ENCODE data around the gene PPP1R2C.

The PPP1R2C gene

DNA sequence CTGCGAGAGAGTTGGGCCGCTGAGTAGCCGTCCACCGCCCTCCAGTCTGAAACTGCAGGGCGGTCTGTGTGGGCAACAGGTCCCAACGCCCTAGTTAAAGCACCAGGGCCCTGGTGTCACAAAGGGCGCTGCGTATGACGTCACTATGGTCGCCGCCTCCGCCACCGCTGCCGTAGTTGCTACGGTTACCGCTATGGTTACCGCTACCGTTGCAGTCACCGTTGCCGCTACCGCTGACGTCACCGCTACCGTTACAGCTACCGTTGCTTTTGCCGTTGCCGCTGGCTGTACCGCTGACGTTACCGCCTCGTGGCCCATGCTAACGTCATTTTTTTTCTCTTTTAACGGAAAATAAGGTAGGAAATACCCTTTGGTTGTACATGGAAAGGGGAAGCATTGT is at the start of gene PPP1R2C:
Gene PPP1R2C (minus strand): TSS at position 68 of the 400 bp plus-strand sequence. CDS start 84 bp downstream, outside the sequence.
- Histone ChIP-seq H3K9ac (ENCODE audit: low read length) (no peak within 1 kb of the TSS), H3K9me3 (ENCODE audit: control insufficient read depth, low read length) (peaks cover 9% of the 10 kb centered on the region), H3K4me1 (ENCODE audit: control insufficient read depth, insufficient read depth, low read length) (no peaks in the 10 kb centered on the region), H3K4me3 (ENCODE audit: low read length) (no peak within 1 kb of the TSS), H3K36me3 (ENCODE audit: control insufficient read depth, insufficient read depth, low read length, severe bottlenecking) (no peaks in the 10 kb centered on the region), H3K27me3 (replicated peaks; ENCODE audit: control insufficient read depth, insufficient read depth, low read length) (peaks cover 9% of the 10 kb centered on the region)
- no peak for DNase-seq (ENCODE audit: low read depth)

DNA sequence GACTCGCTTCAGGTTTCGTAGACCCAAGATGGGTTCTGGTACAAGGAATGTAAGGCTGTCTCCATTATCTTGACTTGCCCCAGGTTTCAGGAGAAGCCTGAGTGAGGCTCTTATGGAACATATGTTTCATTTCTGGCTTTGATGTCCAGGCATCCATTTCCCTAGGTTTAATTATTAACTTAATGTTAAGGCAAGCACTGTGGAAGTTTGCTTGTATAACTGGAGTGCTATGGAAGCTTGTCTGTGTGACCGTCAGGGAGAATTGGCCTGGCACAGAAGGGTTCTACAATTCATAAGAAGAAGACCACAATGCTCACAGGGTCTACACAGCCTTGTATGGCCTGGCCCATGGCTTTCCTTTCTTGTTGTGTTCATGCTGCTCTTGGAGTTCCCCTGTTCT is 47.2 kb upstream of the PPP1R2C start:
- Histone ChIP-seq H3K36me3 (ENCODE audit: control insufficient read depth, insufficient read depth, low read length, severe bottlenecking) (no peaks in the 10 kb centered on the region), H3K9ac (ENCODE audit: low read length) (no peak overlapping the region), H3K4me3 (ENCODE audit: low read length) (no peak overlapping the region), H3K4me1 (ENCODE audit: control insufficient read depth, insufficient read depth, low read length) (peaks cover 4% of the 10 kb centered on the region), H3K27me3 (replicated peaks; ENCODE audit: control insufficient read depth, insufficient read depth, low read length) (no peaks in the 10 kb centered on the region), H3K9me3 (ENCODE audit: control insufficient read depth, low read length) (peaks cover 12% of the 10 kb centered on the region)
- no peak for DNase-seq (ENCODE audit: low read depth)

DNA sequence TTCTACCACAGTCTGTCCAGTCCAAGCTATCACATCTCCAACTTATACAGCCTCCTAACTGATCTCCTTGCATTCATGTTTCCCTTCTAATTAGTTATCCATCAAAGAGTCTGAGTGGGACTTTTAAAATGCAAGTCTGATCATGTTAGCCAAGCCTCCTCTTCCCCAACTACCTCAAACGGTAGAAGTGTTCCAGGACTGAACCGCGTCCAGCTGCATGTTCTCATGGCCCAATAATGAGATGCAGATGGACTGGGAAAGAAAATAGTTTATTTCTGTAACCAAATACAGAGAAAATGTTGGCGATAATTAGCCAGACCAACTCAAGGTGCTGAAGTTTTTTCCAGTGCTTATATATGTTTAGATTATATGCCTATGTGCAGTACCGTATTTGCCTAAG is 46.6 kb upstream of the PPP1R2C start:
- Histone ChIP-seq H3K9me3 (ENCODE audit: control insufficient read depth, low read length) (peaks cover 8% of the 10 kb centered on the region), H3K36me3 (ENCODE audit: control insufficient read depth, insufficient read depth, low read length, severe bottlenecking) (no peaks in the 10 kb centered on the region), H3K27me3 (replicated peaks; ENCODE audit: control insufficient read depth, insufficient read depth, low read length) (no peaks in the 10 kb centered on the region), H3K4me1 (ENCODE audit: control insufficient read depth, insufficient read depth, low read length) (peaks cover 4% of the 10 kb centered on the region), H3K4me3 (ENCODE audit: low read length) (no peak overlapping the region), H3K9ac (ENCODE audit: low read length) (no peak overlapping the region)
- DNase-seq (ENCODE audit: low read depth): no peak

DNA sequence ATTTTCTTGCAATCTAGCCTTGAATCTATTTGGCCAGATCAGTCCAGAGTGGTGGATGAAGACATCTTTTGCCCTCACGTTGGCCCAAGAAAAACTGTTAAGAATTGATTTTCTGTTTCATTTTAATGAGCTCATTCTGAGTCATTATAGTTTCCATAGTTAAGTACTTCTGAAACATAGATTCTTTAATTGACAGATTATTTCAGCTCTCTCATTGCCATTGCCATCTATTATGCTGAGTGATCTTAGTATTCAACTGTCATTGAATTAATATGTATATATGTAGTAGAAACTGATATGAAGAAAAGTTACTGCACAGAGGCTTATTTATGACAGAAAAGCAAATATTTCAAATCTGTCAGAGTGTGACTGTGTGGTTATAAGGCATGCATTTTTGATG is 45.5 kb upstream of the PPP1R2C start:
- no peaks in the 10 kb centered on the region for H3K36me3 ChIP-seq (ENCODE audit: control insufficient read depth, insufficient read depth, low read length, severe bottlenecking)
- H3K9me3 ChIP-seq (ENCODE audit: control insufficient read depth, low read length): peaks cover 4% of the 10 kb centered on the region
- H3K4me1 ChIP-seq (ENCODE audit: control insufficient read depth, insufficient read depth, low read length): peaks cover 4% of the 10 kb centered on the region
- no peak for DNase-seq (ENCODE audit: low read depth)
- H3K9ac ChIP-seq (ENCODE audit: low read length): no peak overlapping the region
- H3K27me3 ChIP-seq (replicated peaks; ENCODE audit: control insufficient read depth, insufficient read depth, low read length): no peaks in the 10 kb centered on the region
- H3K4me3 ChIP-seq (ENCODE audit: low read length): no peak overlapping the region

DNA sequence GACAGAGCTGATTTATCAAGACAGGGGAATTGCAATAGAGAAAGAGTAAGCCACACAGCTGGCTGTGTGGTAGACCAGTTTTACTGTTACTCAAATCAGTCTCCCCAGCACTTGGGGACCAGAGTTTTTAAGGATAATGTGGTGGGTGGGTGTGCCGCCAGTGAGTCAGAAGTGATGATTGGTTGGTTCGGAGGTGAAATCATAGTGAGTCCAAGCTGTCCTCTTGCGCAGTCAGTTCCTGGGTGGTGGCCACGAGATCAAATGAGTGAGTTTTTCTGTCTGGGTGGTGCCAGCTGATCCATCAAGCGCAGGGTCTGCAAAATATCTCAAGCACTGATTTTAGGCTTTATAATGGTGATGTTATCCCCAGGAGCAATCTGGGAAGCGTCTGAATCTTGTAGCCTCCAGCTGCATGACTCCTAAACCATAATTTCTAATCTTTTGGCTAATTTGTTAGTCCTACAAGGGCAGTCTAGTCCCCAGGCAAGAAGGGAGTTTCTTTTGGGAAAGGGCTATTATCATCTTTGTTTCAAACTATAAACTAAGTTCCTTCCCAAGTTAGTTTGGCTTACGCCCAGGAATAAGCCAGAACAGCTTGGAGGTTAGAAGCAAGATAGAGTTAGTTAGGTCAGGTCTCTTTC is 44.0 kb upstream of the PPP1R2C start:
- no peak overlapping the region for H3K9ac ChIP-seq (ENCODE audit: low read length)
- no peak for DNase-seq (ENCODE audit: low read depth)
- no peaks in the 10 kb centered on the region for H3K27me3 ChIP-seq (replicated peaks; ENCODE audit: control insufficient read depth, insufficient read depth, low read length)

DNA sequence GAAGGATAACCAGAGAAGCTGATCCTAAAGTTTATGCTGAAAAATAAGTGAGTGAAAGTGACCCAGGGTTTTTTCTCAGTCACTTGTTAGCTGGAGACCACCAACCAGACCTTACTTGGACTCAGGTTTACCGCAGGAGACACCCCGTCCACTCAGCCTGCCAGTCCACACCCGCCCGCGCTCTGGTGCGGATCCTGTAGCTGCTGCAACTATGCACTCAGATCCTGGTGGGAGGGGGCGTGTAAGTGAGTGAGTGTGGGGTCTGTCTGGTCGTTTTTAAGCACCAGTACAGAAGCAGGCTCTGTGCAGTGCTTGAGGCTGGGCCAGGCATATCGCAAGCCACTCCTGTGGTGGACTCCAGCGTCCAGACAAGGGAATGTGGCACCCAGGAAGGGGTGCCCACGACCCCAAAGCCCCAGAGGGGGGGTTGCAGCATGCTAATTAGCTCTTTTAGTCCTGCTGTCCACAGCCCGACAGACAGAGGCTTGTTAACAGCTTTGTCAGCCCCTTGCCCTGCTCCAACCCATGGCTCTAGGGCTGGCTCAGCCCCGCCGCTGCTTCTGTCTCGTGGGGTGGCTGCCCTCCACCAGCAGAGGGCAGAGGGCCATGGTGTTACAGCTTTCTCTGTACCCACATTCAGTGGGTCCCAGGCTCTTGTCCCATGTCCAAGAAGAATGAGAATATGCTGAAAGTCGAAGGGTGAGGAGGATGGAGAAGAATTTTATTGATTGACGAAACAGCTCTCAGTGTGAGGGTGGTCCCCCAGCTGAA is 40.4 kb upstream of the PPP1R2C start:
- DNase-seq (ENCODE audit: low read depth): no peak
- Histone ChIP-seq H3K4me3 (ENCODE audit: low read length) (no peak overlapping the region), H3K9ac (ENCODE audit: low read length) (no peak overlapping the region), H3K4me1 (ENCODE audit: control insufficient read depth, insufficient read depth, low read length) (peaks cover 4% of the 10 kb centered on the region), H3K36me3 (ENCODE audit: control insufficient read depth, insufficient read depth, low read length, severe bottlenecking) (no peaks in the 10 kb centered on the region), H3K27me3 (replicated peaks; ENCODE audit: control insufficient read depth, insufficient read depth, low read length) (no peaks in the 10 kb centered on the region), H3K9me3 (ENCODE audit: control insufficient read depth, low read length) (peaks cover 8% of the 10 kb centered on the region)

More for the DNA sequence above, 44.0 kb upstream of the PPP1R2C start:
- H3K9me3 ChIP-seq (ENCODE audit: control insufficient read depth, low read length): peaks cover 8% of the 10 kb centered on the region
- H3K36me3 ChIP-seq (ENCODE audit: control insufficient read depth, insufficient read depth, low read length, severe bottlenecking): no peaks in the 10 kb centered on the region
- H3K4me1 ChIP-seq (ENCODE audit: control insufficient read depth, insufficient read depth, low read length): peaks cover 4% of the 10 kb centered on the region
- H3K4me3 ChIP-seq (ENCODE audit: low read length): no peak overlapping the region

DNA sequence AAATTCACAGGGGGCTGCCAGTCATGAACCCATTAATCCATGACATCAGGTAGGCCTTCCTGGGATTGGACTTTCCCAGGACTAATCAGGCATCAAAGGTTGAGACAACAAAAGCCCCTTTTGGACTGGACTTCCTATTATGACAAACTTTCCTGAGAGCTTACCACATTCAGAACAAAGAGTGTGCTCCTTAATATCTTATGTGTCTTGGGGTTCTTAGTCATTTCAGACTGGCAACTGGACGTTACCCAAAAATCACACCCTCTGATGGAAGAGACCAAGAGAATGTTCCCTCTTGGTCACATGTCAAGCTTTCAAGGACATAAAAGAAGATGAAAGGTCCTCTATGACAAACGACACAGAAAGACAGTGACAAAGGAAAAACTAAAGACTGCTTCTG is 31.6 kb upstream of the PPP1R2C start:
- Histone ChIP-seq H3K9ac (ENCODE audit: low read length) (no peak overlapping the region), H3K36me3 (ENCODE audit: control insufficient read depth, insufficient read depth, low read length, severe bottlenecking) (no peaks in the 10 kb centered on the region), H3K27me3 (replicated peaks; ENCODE audit: control insufficient read depth, insufficient read depth, low read length) (no peaks in the 10 kb centered on the region), H3K4me3 (ENCODE audit: low read length) (no peak overlapping the region), H3K4me1 (ENCODE audit: control insufficient read depth, insufficient read depth, low read length) (no peaks in the 10 kb centered on the region), H3K9me3 (ENCODE audit: control insufficient read depth, low read length) (no peaks in the 10 kb centered on the region)
- no peak for DNase-seq (ENCODE audit: low read depth)

DNA sequence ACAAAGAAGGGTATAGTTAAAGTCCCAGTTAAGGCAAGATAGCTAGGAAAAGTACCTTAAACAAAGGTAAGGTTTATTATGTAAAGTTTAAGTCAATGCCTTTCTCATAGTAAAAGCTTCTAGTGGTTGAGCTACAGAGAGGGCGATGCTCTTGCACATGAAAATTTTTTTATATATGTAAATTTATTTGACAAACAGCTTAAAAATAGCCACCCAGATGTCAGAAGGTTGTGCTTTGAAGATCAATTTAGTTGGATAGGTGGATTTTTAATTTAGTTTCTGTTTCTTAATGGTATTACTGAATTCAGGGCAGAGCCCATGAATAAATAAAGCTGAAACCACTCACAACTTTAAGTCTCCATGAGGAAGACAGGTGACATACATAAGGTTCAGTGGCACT is 29.4 kb upstream of the PPP1R2C start:
- Histone ChIP-seq H3K4me1 (ENCODE audit: control insufficient read depth, insufficient read depth, low read length) (no peaks in the 10 kb centered on the region), H3K27me3 (replicated peaks; ENCODE audit: control insufficient read depth, insufficient read depth, low read length) (no peaks in the 10 kb centered on the region), H3K4me3 (ENCODE audit: low read length) (no peak overlapping the region), H3K36me3 (ENCODE audit: control insufficient read depth, insufficient read depth, low read length, severe bottlenecking) (no peaks in the 10 kb centered on the region), H3K9me3 (ENCODE audit: control insufficient read depth, low read length) (no peaks in the 10 kb centered on the region), H3K9ac (ENCODE audit: low read length) (no peak overlapping the region)
- no peak for DNase-seq (ENCODE audit: low read depth)

DNA sequence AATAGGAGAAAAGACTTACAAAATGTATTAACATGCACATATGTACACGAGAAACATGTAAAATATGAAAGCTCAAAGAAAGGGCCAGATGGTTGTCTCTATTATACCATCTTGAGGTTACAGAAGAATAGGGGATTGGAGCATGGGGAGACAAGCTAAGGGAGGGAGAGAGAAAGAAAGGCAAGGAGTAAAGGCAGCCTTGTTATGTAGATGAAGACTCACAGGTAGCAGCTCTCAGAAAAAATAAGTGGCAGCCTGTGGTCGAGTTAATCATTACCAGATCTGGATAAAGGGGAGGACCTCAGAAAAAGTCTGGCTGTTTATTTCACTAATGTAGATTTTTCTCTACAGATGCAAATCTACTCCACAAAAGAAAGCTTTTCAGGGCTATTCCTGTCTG is 26.6 kb upstream of the PPP1R2C start:
- H3K4me3 ChIP-seq (ENCODE audit: low read length): no peak overlapping the region
- no peaks in the 10 kb centered on the region for H3K36me3 ChIP-seq (ENCODE audit: control insufficient read depth, insufficient read depth, low read length, severe bottlenecking)
- H3K9ac ChIP-seq (ENCODE audit: low read length): no peak overlapping the region
- no peak for DNase-seq (ENCODE audit: low read depth)
- no peaks in the 10 kb centered on the region for H3K27me3 ChIP-seq (replicated peaks; ENCODE audit: control insufficient read depth, insufficient read depth, low read length)
- H3K4me1 ChIP-seq (ENCODE audit: control insufficient read depth, insufficient read depth, low read length): no peaks in the 10 kb centered on the region
- H3K9me3 ChIP-seq (ENCODE audit: control insufficient read depth, low read length): no peaks in the 10 kb centered on the region

DNA sequence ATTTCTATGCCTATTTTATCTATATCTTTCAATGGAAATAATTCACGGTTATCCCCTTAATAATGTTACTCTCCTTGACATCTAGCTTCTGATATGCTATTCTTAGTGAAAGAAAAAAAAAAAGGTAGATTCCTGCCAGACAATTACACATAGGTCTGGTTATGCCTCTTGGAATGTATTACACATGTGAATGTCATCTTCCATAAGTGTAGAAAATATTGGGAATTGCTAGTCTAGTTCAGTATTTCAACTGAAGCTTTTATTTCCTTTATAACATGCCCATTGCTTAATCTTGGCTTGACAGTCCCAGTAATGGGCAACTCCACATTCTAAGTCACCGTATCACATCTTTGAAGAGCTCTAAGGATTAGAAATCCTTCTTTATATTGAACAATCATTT is 25.4 kb upstream of the PPP1R2C start:
- Histone ChIP-seq H3K4me3 (ENCODE audit: low read length) (no peak overlapping the region), H3K27me3 (replicated peaks; ENCODE audit: control insufficient read depth, insufficient read depth, low read length) (no peaks in the 10 kb centered on the region), H3K9ac (ENCODE audit: low read length) (no peak overlapping the region), H3K4me1 (ENCODE audit: control insufficient read depth, insufficient read depth, low read length) (no peaks in the 10 kb centered on the region), H3K9me3 (ENCODE audit: control insufficient read depth, low read length) (no peaks in the 10 kb centered on the region), H3K36me3 (ENCODE audit: control insufficient read depth, insufficient read depth, low read length, severe bottlenecking) (no peaks in the 10 kb centered on the region)
- peak; percentile 30 for DNase-seq (ENCODE audit: low read depth)

DNA sequence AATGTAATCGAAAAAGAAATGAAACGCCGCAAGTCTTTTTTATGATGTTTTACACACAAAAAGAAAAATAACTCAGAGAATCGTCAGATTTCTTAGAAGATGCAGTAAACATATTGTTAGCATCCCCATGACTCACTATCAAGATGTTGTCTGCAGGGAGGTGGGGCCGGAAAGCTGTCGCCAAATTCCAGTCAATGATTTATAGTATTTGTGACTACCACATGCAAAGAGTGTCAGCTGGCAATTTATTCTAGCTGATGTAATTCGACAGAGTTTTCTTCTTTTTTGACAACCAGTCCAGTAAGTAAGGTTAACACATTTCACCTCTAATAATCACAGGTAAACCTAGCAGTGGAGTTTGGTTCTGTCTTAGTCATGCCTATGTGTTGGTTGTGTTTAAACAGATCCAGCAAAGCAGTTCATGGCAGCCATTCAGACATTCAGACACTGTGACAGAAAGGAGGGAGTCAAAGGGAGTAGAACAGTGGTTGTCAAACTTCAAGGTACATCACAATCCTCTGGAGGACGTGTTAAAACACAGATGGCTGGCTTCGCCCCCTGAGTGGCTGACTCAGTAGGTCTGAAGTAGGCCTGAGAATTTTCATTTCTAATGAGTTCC is 19.8 kb upstream of the PPP1R2C start:
- no peaks in the 10 kb centered on the region for H3K4me1 ChIP-seq (ENCODE audit: control insufficient read depth, insufficient read depth, low read length)
- no peak overlapping the region for H3K9ac ChIP-seq (ENCODE audit: low read length)
- H3K4me3 ChIP-seq (ENCODE audit: low read length): no peak overlapping the region
- no peaks in the 10 kb centered on the region for H3K36me3 ChIP-seq (ENCODE audit: control insufficient read depth, insufficient read depth, low read length, severe bottlenecking)
- peaks cover 4% of the 10 kb centered on the region for H3K9me3 ChIP-seq (ENCODE audit: control insufficient read depth, low read length)
- H3K27me3 ChIP-seq (replicated peaks; ENCODE audit: control insufficient read depth, insufficient read depth, low read length): no peaks in the 10 kb centered on the region
- no peak for DNase-seq (ENCODE audit: low read depth)

Data from adipocyte (in vitro differentiated cells).